ENCODE measurements around the gene LLPH.

- no peak for TF ChIP-seq CTCF (CRISPR knock-in tag; IDR thresholded peaks at IDR 0.05)
- TF ChIP-seq ZFP41 (CRISPR knock-in tag; IDR thresholded peaks at IDR 0.05; ENCODE audit: borderline replicate concordance): no peak
- no peak for TF ChIP-seq ZNF329 (CRISPR knock-in tag; IDR thresholded peaks at IDR 0.05; ENCODE audit: low read depth)
- TF ChIP-seq THRA (CRISPR knock-in tag; IDR thresholded peaks at IDR 0.05; ENCODE audit: borderline replicate concordance): no peak
- TF ChIP-seq ZNF766 (CRISPR knock-in tag; IDR thresholded peaks at IDR 0.05; ENCODE audit: borderline replicate concordance): no peak
- no peak for TF ChIP-seq JUND (CRISPR knock-in tag; IDR thresholded peaks at IDR 0.05)
- no peak for TF ChIP-seq EP300 (IDR thresholded peaks at IDR 0.05; ENCODE audit: low read depth in 2 of 2, low read length in 2 of 2)
- TF ChIP-seq EP300 (CRISPR knock-in tag; IDR thresholded peaks at IDR 0.05; ENCODE audit: borderline replicate concordance): no peak
- no peak for TF ChIP-seq TCF7 (IDR thresholded peaks at IDR 0.05; ENCODE audit: low read depth)
- TF ChIP-seq IKZF1 (IDR thresholded peaks at IDR 0.05): no peak
- no peak for TF ChIP-seq TCF12 (IDR thresholded peaks at IDR 0.05)
- TF ChIP-seq TCF12 (CRISPR knock-in tag; IDR thresholded peaks at IDR 0.05): no peak
- no peak for TF ChIP-seq MAFK (conservative IDR thresholded peaks at IDR 0.05 in 1 of 2, IDR thresholded peaks at IDR 0.05 in 1 of 2; ENCODE audit: low read length in 2 of 2)
- no peak for TF ChIP-seq PATZ1 (CRISPR knock-in tag; IDR thresholded peaks at IDR 0.05)
- TF ChIP-seq ZFX (CRISPR knock-in tag; IDR thresholded peaks at IDR 0.05; ENCODE audit: low read depth): no peak
- TF ChIP-seq GATAD2A (CRISPR knock-in tag; IDR thresholded peaks at IDR 0.05): no peak
These were observed 19.3 kb upstream of the LLPH start for GRCh38 chr12:66149702-66150398.
